ENCODE data around the gene CCNA2. TPM values are rescaled to one million over a fixed set of nuclear protein-coding genes. Genes with fewer than 3 reads are reported as not detected.

The CCNA2 gene
- total RNA-seq, 1 donor from 2014 or later, result 0.79 TPM

GRCh38 chr4:121824950-121825349 is 1.3 kb upstream of the CCNA2 start:
- TF ChIP-seq CTCF (IDR thresholded peaks at IDR 0.05; ENCODE audit: insufficient read depth, low read length, severe bottlenecking), result no peak
- Histone ChIP-seq H3K27me3 (ENCODE audit: control insufficient read depth, insufficient read depth, low read length) (no peaks in the 10 kb centered on the region), H3K36me3 (ENCODE audit: control insufficient read depth, insufficient read depth, low read length) (peaks cover 2% of the 10 kb centered on the region), H3K4me3 (ENCODE audit: low read depth, low read length) (no peak overlapping the region)
- FAIRE-seq, result no peak
- no peak for DNase-seq (ENCODE audit: low read depth)

- FAIRE-seq, result no peak
- DNase-seq (ENCODE audit: low read depth), result no peak
- H3K36me3 ChIP-seq (ENCODE audit: control insufficient read depth, insufficient read depth, low read length), result peaks cover 2% of the 10 kb centered on the region
- H3K27me3 ChIP-seq (ENCODE audit: control insufficient read depth, insufficient read depth, low read length), result no peaks in the 10 kb centered on the region
- peak overlapping the region; percentile 66 for H3K4me3 ChIP-seq (ENCODE audit: low read depth, low read length)
- TF ChIP-seq CTCF (IDR thresholded peaks at IDR 0.05; ENCODE audit: insufficient read depth, low read length, severe bottlenecking), result no peak
These were observed 466 bp upstream of the CCNA2 start for GRCh38 chr4:121824171-121824527.

GRCh38 chr4:121822796-121823504 is 733 bp downstream of the CCNA2 start:
- Histone ChIP-seq H3K36me3 (ENCODE audit: control insufficient read depth, insufficient read depth, low read length) (peaks cover 2% of the 10 kb centered on the region), H3K27me3 (ENCODE audit: control insufficient read depth, insufficient read depth, low read length) (no peaks in the 10 kb centered on the region), H3K4me3 (ENCODE audit: low read depth, low read length) (peak overlapping the region; percentile 66)
- TF ChIP-seq CTCF (IDR thresholded peaks at IDR 0.05; ENCODE audit: insufficient read depth, low read length, severe bottlenecking), result no peak
- DNase-seq (ENCODE audit: low read depth), result peak; percentile 6
- no peak for FAIRE-seq

GRCh38 chr4:121822047-121822446 is 1.6 kb downstream of the CCNA2 start:
- TF ChIP-seq CTCF (IDR thresholded peaks at IDR 0.05; ENCODE audit: insufficient read depth, low read length, severe bottlenecking), result no peak
- FAIRE-seq, result no peak
- DNase-seq (ENCODE audit: low read depth), result no peak
- H3K27me3 ChIP-seq (ENCODE audit: control insufficient read depth, insufficient read depth, low read length), result no peaks in the 10 kb centered on the region
- H3K36me3 ChIP-seq (ENCODE audit: control insufficient read depth, insufficient read depth, low read length), result peaks cover 2% of the 10 kb centered on the region
- H3K4me3 ChIP-seq (ENCODE audit: low read depth, low read length), result no peak overlapping the region

- DNase-seq (ENCODE audit: low read depth) (no peak), FAIRE-seq (no peak)
- Histone ChIP-seq H3K36me3 (ENCODE audit: control insufficient read depth, insufficient read depth, low read length) (peaks cover 2% of the 10 kb centered on the region), H3K27me3 (ENCODE audit: control insufficient read depth, insufficient read depth, low read length) (no peaks in the 10 kb centered on the region), H3K4me3 (ENCODE audit: low read depth, low read length) (no peak overlapping the region)
- TF ChIP-seq CTCF (IDR thresholded peaks at IDR 0.05; ENCODE audit: insufficient read depth, low read length, severe bottlenecking), result no peak
These were observed 4.3 kb downstream of the CCNA2 start for GRCh38 chr4:121819216-121819965.

Measured in bronchial epithelial cell (primary cell).